Activated B cell treated with CpG ODN at 0.5 μM for 24 hours (primary cell): Measurements from ENCODE around the gene CLCNKB. TPM values are rescaled to one million over a fixed set of nuclear protein-coding genes. Genes with fewer than 3 reads are reported as not detected.
A peak's percentile ranks its signal among the peaks of the same experiment; 100 is the strongest.

Experiments
- ATAC-seq: fragments of 200-7000 bp; cut with Tn5 transposase; one replicate; pipeline ENCODE4 v1.10.0; 2021; ENCODE audit warnings: low read depth, mild to moderate bottlenecking, moderate library complexity
- CTCF ChIA-PET: fragments of 350-600 bp; sonication (Branson Sonifier 250); formaldehyde crosslinking; loops from one replicate; lab custom pipeline; 2021; ENCODE audit warnings: antibody characterized with exemption; lab: Charles Lee
- POLR2A ChIA-PET: fragments of 350-600 bp; sonication (Branson Sonifier 250); formaldehyde crosslinking; loops from one replicate; lab custom pipeline; 2021; ENCODE audit warnings: antibody characterized with exemption; lab: Charles Lee
- DNase-seq: peaks from one replicate; pipeline ENCODE4 v3.0.0; 2022
- H3K27ac Mint-ChIP-seq: one replicate; pipeline ENCODE4 v1.8.0; 2020; ENCODE audit warnings: mixed read lengths
- H3K27me3 Mint-ChIP-seq: one replicate; pipeline ENCODE4 v1.8.0; 2021; ENCODE audit warnings: mixed read lengths
- H3K36me3 Mint-ChIP-seq: one replicate; pipeline ENCODE4 v1.8.0; 2021; ENCODE audit warnings: low read depth, mixed read lengths
- H3K4me1 Mint-ChIP-seq: one replicate; pipeline ENCODE4 v1.8.0; 2021; ENCODE audit warnings: mixed read lengths
- H3K4me3 Mint-ChIP-seq: one replicate; pipeline ENCODE4 v1.8.0; 2020; ENCODE audit warnings: mild to moderate bottlenecking, mixed read lengths
- H3K9me3 Mint-ChIP-seq: one replicate; pipeline ENCODE4 v1.8.0; 2020; ENCODE audit warnings: mixed read lengths
- intact Hi-C: fragments of 100-400 bp; cut with micrococcal nuclease; formaldehyde crosslinking; loops from one replicate; pipeline ENCODE4 v1.15.1; 2024
- total RNA-seq: library from RNA; stranded (reverse); gene quantifications from 2 replicates; pipeline ENCODE4 v1.2.3, GENCODE V29; 2022
- TF ChIP-seq, protein P1 (sequence below): fragments of 200-600 bp; IDR thresholded peaks from one replicate; pipeline ENCODE4 v1.8.0; 2022; ENCODE audit warnings: antibody characterized with exemption, mild to moderate bottlenecking

Gene CLCNKB
- total RNA-seq, 1 donor from 2014 or later = not detected

DNA sequence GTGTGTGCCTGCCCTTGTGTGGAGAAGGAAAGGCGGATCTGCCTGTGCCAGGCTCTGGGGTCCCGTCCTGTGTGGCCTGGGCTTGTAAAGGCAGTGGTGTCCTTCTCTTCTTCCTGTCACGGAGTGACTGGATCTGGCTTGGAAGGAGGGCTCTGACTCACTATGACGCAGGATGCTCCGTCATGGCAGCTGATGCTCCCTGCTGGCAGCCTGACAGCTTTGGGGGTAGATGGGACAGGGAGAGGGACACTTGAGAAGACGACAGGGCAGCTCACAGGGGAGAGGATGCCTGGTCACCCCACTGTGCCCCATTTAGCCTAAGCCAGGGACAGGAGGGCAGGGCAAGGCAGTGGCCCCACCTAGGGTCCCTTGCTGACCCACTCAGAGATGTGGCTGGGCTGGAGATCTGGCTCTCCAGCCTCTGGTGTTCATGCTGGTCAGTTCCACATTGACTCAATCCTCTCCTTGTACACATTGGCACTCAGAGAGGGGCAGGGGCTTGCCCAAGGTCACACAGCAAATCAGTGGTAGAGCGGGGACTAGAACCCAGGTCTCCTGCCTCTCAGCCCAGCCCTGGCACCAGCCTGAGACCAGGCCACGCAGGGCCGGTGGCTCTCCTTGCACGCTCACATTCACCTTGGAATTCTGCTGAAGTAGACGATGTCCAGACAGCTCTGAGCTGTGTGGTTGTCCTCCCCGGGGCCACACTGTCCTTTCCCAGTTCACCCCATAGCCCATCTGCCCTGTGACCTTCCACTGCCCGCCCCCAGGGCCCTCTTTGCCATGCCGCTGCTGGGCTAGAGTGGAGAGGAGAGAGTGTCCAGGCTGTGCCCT is 32.7 kb downstream of the CLCNKB start:
- H3K4me3 Mint-ChIP-seq = no peak overlapping the region
- peaks cover 12% of the 10 kb centered on the region for H3K27me3 Mint-ChIP-seq
- TF ChIP-seq, protein P1, sequence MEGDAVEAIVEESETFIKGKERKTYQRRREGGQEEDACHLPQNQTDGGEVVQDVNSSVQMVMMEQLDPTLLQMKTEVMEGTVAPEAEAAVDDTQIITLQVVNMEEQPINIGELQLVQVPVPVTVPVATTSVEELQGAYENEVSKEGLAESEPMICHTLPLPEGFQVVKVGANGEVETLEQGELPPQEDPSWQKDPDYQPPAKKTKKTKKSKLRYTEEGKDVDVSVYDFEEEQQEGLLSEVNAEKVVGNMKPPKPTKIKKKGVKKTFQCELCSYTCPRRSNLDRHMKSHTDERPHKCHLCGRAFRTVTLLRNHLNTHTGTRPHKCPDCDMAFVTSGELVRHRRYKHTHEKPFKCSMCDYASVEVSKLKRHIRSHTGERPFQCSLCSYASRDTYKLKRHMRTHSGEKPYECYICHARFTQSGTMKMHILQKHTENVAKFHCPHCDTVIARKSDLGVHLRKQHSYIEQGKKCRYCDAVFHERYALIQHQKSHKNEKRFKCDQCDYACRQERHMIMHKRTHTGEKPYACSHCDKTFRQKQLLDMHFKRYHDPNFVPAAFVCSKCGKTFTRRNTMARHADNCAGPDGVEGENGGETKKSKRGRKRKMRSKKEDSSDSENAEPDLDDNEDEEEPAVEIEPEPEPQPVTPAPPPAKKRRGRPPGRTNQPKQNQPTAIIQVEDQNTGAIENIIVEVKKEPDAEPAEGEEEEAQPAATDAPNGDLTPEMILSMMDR = no peak
- CTCF ChIA-PET = no interaction called here
- POLR2A ChIA-PET = no interaction called here
- no peak overlapping the region for H3K27ac Mint-ChIP-seq
- no peaks in the 10 kb centered on the region for H3K9me3 Mint-ChIP-seq
- intact Hi-C loops = no loop called here
- ATAC-seq (no peak), DNase-seq (no peak)
- no peaks in the 10 kb centered on the region for H3K36me3 Mint-ChIP-seq
- H3K4me1 Mint-ChIP-seq = peaks cover 16% of the 10 kb centered on the region

DNA sequence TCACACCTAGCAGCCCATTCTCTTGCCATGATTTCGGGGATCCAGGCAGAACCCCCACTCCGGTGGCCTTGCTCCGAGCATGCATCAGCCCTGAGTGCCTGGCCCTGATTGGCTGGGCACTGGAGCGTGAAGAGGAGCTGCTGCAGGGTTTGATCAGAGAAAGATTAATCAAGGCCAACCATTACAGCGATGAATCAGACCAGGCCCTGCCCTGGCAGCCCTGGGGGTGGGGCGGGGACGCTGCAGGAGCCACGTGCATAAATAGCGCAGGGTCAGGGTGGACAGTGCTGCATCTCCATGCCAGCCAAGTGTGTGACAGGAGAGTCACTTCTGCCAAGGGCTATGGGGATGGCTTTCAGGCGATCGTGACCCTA is 33.3 kb downstream of the CLCNKB start:
- H3K4me1 Mint-ChIP-seq = peaks cover 16% of the 10 kb centered on the region
- H3K36me3 Mint-ChIP-seq = no peaks in the 10 kb centered on the region
- H3K4me3 Mint-ChIP-seq = no peak overlapping the region
- intact Hi-C loops = no loop called here
- H3K9me3 Mint-ChIP-seq = no peaks in the 10 kb centered on the region
- H3K27me3 Mint-ChIP-seq = peaks cover 12% of the 10 kb centered on the region
- no peak overlapping the region for H3K27ac Mint-ChIP-seq
- DNase-seq (no peak), ATAC-seq (no peak)
- ChIA-PET POLR2A (no interaction called here), CTCF (interaction anchor here (6.7 kb wide), 1 partner anchor 111 kb away, joined by 126 read pairs; no protein-coding TSS in a partner anchor)
- TF ChIP-seq, protein P1 = no peak

DNA sequence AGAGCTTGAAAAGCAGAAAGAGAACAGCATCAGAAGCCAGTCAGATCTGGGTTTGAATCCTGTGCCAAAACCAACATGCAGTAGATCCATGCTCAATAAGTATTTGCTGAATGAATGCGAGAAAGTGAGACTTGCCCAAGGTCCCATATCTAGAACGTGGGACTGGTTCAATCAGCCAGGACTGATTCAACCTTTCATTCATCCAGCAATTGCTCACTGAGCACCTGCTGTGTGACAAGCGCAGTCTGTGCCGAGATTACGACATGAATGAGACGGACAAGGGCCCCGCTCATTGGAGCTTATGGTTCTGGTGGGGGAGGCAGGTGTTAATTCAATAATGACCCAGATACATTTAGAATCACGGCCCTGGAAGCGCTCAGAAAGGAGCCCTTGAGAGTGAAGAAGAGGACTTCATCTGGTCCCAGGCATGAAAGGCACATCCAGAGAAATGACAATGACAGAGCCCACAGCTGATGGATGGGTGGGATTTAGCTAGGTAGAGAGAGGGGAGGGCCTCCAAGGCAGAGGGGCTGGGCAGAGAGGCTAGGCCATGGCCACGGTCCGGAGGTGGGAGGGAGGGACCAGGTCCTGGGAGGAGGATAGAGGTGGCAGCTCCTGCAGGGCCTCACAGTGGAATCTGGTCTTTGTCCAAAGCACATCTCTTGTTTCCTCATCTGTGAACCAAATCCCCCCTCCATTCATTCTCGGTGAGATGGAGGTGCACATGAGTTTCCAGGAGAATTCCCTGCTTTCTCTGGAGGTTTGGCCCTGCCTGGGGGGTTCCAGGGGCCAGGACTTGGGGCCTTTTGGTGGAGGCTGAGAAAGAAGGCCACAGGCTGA is 34.0 kb downstream of the CLCNKB start:
- H3K4me1 Mint-ChIP-seq = peaks cover 14% of the 10 kb centered on the region
- TF ChIP-seq, protein P1 = no peak
- ATAC-seq = no peak
- no peaks in the 10 kb centered on the region for H3K9me3 Mint-ChIP-seq
- no peak for DNase-seq
- no peaks in the 10 kb centered on the region for H3K36me3 Mint-ChIP-seq
- H3K27ac Mint-ChIP-seq = no peak overlapping the region
- peaks cover 9% of the 10 kb centered on the region for H3K27me3 Mint-ChIP-seq
- POLR2A ChIA-PET = interaction anchor here (0.7 kb wide), 1 partner anchor 1064 kb away, joined by 4 read pairs; no protein-coding TSS in a partner anchor
- intact Hi-C loops = loop anchor here (2.0 kb wide), 1 partner anchor 159 kb away; the partner anchor contains the start of gene CPLANE2
- CTCF ChIA-PET = interaction anchor here (0.7 to 6.7 kb wide), 8 partner anchors 9 to 286 kb away, joined by 3 to 126 read pairs (median 8); no protein-coding TSS in a partner anchor
- H3K4me3 Mint-ChIP-seq = no peak overlapping the region

DNA sequence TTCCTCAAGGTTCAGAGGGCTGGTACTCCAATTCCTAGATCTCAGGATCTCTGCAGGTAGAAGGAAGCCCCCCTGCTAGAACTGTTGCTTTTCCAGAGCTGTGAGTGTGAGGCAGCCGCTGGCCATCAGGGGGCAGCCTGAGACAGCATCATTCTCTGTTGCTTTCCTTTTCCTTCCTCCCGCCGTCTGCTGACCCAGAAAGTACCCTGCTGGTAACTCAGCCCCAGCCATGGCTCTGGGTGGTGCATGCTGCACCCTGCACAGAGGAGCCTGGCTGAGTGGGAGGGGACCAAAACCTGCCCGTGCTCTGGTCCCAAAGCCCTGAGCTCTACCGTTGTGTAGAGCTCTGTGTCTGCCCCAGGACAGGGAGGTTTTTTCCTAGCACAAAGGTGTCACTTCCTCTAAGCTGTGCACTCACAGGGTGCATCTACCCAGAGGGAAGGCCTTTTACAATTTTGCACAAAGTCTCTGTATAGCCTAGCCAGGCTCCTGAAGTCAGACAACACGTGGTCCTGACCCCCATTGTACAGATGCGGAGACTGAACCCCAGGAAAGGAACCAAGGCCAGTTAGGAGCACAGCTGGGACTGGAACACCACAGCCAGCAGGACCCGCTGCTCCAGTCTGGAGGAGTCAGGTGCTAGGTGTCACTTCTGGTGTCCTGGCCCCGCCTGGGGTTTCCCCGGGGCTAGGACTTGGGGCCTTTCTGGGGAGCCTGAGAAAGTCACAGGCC is 35.5 kb downstream of the CLCNKB start:
- no peaks in the 10 kb centered on the region for H3K36me3 Mint-ChIP-seq
- H3K27me3 Mint-ChIP-seq = peaks cover 6% of the 10 kb centered on the region
- TF ChIP-seq, protein P1 = peak; percentile 27
- peaks cover 9% of the 10 kb centered on the region for H3K4me1 Mint-ChIP-seq
- CTCF ChIA-PET = interaction anchor here (0.6 to 6.7 kb wide), 20 partner anchors 9 to 586 kb away, joined by 3 to 126 read pairs (median 4); partner anchors contain the start of gene NECAP2
- peak overlapping the region; percentile 75 for H3K4me3 Mint-ChIP-seq
- peak; percentile 86 for ATAC-seq
- intact Hi-C loops = loop anchor here (1.0 to 2.0 kb wide), 4 partner anchors 108 to 284 kb away; partner anchors contain the start of gene CPLANE2
- POLR2A ChIA-PET = interaction anchor here (0.7 to 1.2 kb wide), 4 partner anchors 34 to 245 kb away, joined by 3 to 5 read pairs (median 4); no protein-coding TSS in a partner anchor
- no peak overlapping the region for H3K27ac Mint-ChIP-seq
- DNase-seq = peak; percentile 63
- no peaks in the 10 kb centered on the region for H3K9me3 Mint-ChIP-seq
